ENCODE data around the gene KLHDC9.

DNA sequence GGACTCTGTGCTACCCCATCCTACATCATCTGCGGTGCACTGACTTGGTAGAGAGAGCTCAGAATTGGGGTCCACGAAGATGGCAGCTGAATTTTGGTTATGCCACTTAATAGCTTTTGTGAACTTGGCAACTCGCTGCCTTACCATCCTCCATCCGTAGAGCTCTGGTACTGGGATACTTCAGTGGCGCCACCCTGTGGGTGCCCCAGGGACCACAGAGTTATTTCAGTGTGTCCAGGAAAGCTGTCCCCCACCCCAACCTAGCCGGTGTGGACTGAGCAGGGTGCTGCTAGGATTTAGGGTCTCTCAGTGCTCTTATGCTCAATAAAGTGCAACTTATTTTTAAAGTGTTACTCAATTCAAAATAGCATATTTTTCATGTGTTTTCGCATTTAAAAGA lies 43.4 kb upstream of the KLHDC9 start:
- TF ChIP-seq EZH2 (IDR thresholded peaks at IDR 0.05; ENCODE audit: borderline replicate concordance, insufficient read depth, low read depth, low read length, poor library complexity, severe bottlenecking): no peak
- TF ChIP-seq, protein P1, sequence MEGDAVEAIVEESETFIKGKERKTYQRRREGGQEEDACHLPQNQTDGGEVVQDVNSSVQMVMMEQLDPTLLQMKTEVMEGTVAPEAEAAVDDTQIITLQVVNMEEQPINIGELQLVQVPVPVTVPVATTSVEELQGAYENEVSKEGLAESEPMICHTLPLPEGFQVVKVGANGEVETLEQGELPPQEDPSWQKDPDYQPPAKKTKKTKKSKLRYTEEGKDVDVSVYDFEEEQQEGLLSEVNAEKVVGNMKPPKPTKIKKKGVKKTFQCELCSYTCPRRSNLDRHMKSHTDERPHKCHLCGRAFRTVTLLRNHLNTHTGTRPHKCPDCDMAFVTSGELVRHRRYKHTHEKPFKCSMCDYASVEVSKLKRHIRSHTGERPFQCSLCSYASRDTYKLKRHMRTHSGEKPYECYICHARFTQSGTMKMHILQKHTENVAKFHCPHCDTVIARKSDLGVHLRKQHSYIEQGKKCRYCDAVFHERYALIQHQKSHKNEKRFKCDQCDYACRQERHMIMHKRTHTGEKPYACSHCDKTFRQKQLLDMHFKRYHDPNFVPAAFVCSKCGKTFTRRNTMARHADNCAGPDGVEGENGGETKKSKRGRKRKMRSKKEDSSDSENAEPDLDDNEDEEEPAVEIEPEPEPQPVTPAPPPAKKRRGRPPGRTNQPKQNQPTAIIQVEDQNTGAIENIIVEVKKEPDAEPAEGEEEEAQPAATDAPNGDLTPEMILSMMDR (IDR thresholded peaks at IDR 0.05): no peak
